Activated CD8-positive, alpha-beta T cell treated with anti-CD3 and anti-CD28 coated beads for 36 hours (primary cell): ENCODE results near the gene HSPB6. TPM values are rescaled to one million over a fixed set of nuclear protein-coding genes. Genes with fewer than 3 reads are reported as not detected.

ENCODE experiments used
- ATAC-seq: fragments of 200-7000 bp; cut with Tn5 transposase; one replicate; pipeline ENCODE4 v1.10.0; 2021; ENCODE audit warnings: mild to moderate bottlenecking, moderate library complexity
- CTCF ChIA-PET: fragments of 350-600 bp; sonication (Branson Sonifier 250); formaldehyde crosslinking; loops from one replicate; lab custom pipeline; 2021; ENCODE audit warnings: antibody characterized with exemption; lab: Charles Lee
- POLR2A ChIA-PET: fragments of 350-600 bp; sonication (Branson Sonifier 250); formaldehyde crosslinking; loops from one replicate; lab custom pipeline; 2021; ENCODE audit warnings: antibody characterized with exemption; lab: Charles Lee
- DNase-seq: peaks from one replicate; pipeline ENCODE4 v3.0.0-alpha.2; 2020
- H3K27ac Mint-ChIP-seq: one replicate; pipeline ENCODE4 v1.8.0; 2021; ENCODE audit warnings: mild to moderate bottlenecking, mixed read lengths
- H3K27me3 Mint-ChIP-seq: one replicate; pipeline ENCODE4 v1.8.0; 2021; ENCODE audit warnings: mixed read lengths
- H3K36me3 Mint-ChIP-seq: one replicate; pipeline ENCODE4 v1.8.0; 2021; ENCODE audit warnings: low read depth, mixed read lengths
- H3K4me1 Mint-ChIP-seq: one replicate; pipeline ENCODE4 v1.8.0; 2021; ENCODE audit warnings: low read depth, mixed read lengths
- H3K4me3 Mint-ChIP-seq: one replicate; pipeline ENCODE4 v1.8.0; 2021; ENCODE audit warnings: mild to moderate bottlenecking, moderate library complexity, mixed read lengths
- H3K9me3 Mint-ChIP-seq: one replicate; pipeline ENCODE4 v1.8.0; 2021; ENCODE audit warnings: mixed read lengths
- intact Hi-C: fragments of 100-400 bp; cut with micrococcal nuclease; formaldehyde crosslinking; loops from one replicate; pipeline ENCODE4 v1.10.0; 2022
- total RNA-seq, 2 experiments: library from RNA; stranded (reverse); gene quantifications; one replicate each; pipeline ENCODE4 v1.2.3, GENCODE V29; 2021
- TF ChIP-seq, protein P1 (sequence below): fragments of 200-600 bp; IDR thresholded peaks from one replicate; pipeline ENCODE4 v1.8.0; 2022; ENCODE audit warnings: antibody characterized with exemption, mild to moderate bottlenecking

HSPB6 gene, protein sequence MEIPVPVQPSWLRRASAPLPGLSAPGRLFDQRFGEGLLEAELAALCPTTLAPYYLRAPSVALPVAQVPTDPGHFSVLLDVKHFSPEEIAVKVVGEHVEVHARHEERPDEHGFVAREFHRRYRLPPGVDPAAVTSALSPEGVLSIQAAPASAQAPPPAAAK
- under 1 TPM; 0.85 to 0.95 TPM for total RNA-seq

DNA sequence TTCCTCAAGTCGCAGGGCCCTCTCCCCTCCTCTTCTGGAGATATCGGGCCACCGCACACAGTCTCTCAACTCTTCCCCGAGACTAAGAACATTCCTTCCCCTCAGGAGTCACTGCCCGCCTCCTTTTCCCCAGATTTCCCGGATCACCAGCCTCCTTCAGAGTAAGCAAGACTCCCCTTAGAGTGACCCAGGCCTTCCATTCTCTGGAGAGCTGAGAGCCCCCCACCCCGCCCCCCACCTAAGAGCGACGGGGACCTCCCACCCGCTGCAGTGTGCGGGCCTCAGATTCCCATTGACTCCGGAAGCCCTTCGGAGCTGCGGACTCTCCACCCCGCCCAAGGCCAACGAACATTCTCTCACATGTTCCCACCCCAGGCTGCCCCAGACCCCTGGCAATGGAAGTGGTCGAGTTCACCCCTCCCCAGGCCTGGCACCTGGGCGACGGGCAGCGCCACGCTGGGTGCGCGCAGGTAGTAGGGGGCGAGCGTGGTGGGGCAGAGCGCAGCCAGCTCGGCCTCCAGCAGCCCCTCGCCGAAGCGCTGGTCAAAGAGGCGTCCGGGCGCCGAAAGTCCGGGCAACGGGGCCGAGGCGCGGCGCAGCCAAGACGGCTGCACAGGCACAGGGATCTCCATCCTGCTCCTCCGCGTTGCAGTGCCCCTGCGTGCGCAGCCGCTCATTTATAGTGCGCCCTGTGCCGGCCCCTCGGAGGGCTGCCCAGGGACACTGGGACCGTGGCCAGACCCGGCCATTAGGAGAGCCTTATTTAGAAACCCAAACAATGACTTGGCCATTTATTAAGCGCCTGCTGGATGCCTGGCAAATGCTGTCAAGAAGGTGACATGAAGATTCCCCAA is at the start of gene HSPB6:
TSS of gene HSPB6 (minus strand) at position 653 of the 854 bp plus-strand sequence. CDS start at position 632, 21 bp downstream.
- Mint-ChIP-seq H3K36me3 (peaks cover 27% of the 10 kb centered on the region), H3K27me3 (peaks cover 7% of the 10 kb centered on the region), H3K4me3 (peak within 1 kb of the TSS; percentile 89), H3K27ac (peak within 1 kb of the TSS; percentile 94), H3K9me3 (no peaks in the 10 kb centered on the region), H3K4me1 (peaks cover 23% of the 10 kb centered on the region)
- DNase-seq (peak; percentile 23), ATAC-seq (no peak)
- CTCF ChIA-PET: interaction anchor here (0.8 to 1.3 kb wide), 4 partner anchors 9 to 62 kb away, joined by 3 to 4 read pairs (median 4); partner anchors contain the start of genes PSENEN and U2AF1L4
- intact Hi-C loops: no loop called here
- TF ChIP-seq, protein P1, sequence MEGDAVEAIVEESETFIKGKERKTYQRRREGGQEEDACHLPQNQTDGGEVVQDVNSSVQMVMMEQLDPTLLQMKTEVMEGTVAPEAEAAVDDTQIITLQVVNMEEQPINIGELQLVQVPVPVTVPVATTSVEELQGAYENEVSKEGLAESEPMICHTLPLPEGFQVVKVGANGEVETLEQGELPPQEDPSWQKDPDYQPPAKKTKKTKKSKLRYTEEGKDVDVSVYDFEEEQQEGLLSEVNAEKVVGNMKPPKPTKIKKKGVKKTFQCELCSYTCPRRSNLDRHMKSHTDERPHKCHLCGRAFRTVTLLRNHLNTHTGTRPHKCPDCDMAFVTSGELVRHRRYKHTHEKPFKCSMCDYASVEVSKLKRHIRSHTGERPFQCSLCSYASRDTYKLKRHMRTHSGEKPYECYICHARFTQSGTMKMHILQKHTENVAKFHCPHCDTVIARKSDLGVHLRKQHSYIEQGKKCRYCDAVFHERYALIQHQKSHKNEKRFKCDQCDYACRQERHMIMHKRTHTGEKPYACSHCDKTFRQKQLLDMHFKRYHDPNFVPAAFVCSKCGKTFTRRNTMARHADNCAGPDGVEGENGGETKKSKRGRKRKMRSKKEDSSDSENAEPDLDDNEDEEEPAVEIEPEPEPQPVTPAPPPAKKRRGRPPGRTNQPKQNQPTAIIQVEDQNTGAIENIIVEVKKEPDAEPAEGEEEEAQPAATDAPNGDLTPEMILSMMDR: no peak
- POLR2A ChIA-PET: interaction anchor here (0.6 to 2.6 kb wide), 8 partner anchors 9 to 44 kb away, joined by 4 to 19 read pairs (median 4); partner anchors contain the start of genes IGFLR1, LIN37, PSENEN and U2AF1L4

DNA sequence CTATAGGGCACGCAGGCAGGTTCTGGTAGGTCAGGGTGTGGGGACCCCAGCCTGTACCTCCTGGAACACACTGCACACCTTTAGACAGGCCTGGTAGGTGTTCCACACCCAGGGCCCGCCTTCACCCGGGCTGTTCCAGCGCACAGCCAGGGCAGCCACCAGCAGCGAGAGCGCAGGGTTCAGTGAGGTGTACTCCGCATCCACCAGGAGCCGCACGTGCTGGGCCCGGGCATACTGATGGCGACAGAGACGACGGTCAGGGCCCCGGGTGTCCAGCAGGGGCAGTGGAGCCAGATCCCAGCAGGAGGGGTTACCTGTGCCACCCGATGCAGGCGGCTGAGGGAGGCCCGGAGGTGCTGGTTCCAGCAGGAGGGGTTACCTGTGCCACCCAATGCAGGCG is 49.8 kb upstream of the HSPB6 start:
- intact Hi-C loops: no loop called here
- ATAC-seq (no peak), DNase-seq (no peak)
- Mint-ChIP-seq H3K27ac (no peak overlapping the region), H3K4me3 (no peak overlapping the region), H3K27me3 (peaks cover 2% of the 10 kb centered on the region), H3K4me1 (peaks cover 9% of the 10 kb centered on the region), H3K36me3 (no peaks in the 10 kb centered on the region), H3K9me3 (no peaks in the 10 kb centered on the region)
- TF ChIP-seq, protein P1: no peak
- ChIA-PET CTCF (no interaction called here), POLR2A (no interaction called here)

DNA sequence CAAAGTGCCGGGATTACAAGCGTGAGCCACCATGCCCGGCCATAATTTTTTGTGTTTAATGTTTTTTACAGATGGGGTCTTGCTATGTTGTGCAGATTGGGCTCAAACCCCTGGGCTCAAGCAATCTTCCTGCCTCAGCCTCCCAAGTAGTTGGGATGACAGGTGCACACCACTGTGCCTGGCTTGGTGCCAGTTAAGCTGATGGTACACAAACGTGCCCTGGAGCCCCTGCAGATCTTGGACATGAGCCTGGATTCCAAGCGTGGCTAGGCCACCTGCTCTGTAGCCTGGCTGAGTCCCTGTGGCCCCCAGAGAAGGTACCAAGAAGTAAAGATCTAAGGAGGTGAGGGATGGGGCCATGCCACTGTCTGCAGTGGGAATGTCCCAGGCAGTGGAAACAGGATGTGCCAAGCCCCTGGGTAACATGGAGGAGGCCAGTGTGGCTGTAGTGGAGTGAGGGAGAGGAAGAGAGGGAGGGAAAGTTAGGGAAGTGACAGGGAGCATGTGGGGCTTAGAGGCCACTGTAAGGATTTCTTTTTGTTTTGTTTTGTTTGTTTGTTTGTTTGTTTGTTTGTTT is 48.8 kb upstream of the HSPB6 start:
- TF ChIP-seq, protein P1: no peak
- H3K9me3 Mint-ChIP-seq: no peaks in the 10 kb centered on the region
- intact Hi-C loops: no loop called here
- no peak overlapping the region for H3K27ac Mint-ChIP-seq
- ATAC-seq (no peak), DNase-seq (no peak)
- ChIA-PET CTCF (no interaction called here), POLR2A (no interaction called here)
- H3K27me3 Mint-ChIP-seq: peaks cover 2% of the 10 kb centered on the region
- peaks cover 9% of the 10 kb centered on the region for H3K4me1 Mint-ChIP-seq
- no peaks in the 10 kb centered on the region for H3K36me3 Mint-ChIP-seq
- H3K4me3 Mint-ChIP-seq: no peak overlapping the region

DNA sequence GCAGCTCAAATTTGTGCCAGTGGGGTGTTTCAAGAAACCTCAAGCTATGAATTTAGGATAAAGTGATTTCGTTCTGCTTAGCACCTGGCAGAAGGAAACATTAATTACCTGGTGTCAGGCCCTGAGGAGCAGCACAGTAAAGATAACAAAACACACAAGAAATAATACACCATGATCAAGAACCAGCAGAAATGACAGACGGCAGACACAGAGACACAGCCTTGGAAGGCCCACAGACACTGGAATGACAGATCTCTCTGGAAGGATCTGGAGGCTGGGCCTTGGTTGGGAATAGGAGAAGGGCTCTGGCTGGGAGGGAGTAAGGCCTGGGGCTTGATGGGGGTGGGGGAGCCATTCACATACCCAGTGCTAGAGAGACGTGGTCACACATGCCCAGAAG is 45.0 kb upstream of the HSPB6 start:
- intact Hi-C loops: no loop called here
- Mint-ChIP-seq H3K4me1 (peaks cover 12% of the 10 kb centered on the region), H3K27me3 (peaks cover 17% of the 10 kb centered on the region), H3K4me3 (no peak overlapping the region), H3K9me3 (no peaks in the 10 kb centered on the region), H3K36me3 (no peaks in the 10 kb centered on the region), H3K27ac (no peak overlapping the region)
- ChIA-PET CTCF (interaction anchor here (1.3 kb wide), 1 partner anchor 18 kb away, joined by 4 read pairs; no protein-coding TSS in a partner anchor), POLR2A (no interaction called here)
- no peak for DNase-seq
- no peak for ATAC-seq
- TF ChIP-seq, protein P1: no peak
